A549 (cell line): ENCODE measurements around the gene CTSH. TPM values are rescaled to one million over a fixed set of nuclear protein-coding genes. Genes with fewer than 3 reads are reported as not detected.

Experiments
- ATAC-seq, 2 experiments: fragments of 200-7000 bp in 1 of 2; fragments of >200 bp in 1 of 2; cut with Nextera tagmentation in 1 of 2; cut with Tn5 transposase in 1 of 2; 3 replicates each; pipeline versions ENCODE4 v1.8.0 to v1.9.1; 2018 to 2020; ENCODE audit warnings: mild to moderate bottlenecking in 1 of 2, moderate library complexity in 1 of 2
- CTCF ChIA-PET: fragments of 300-600 bp; sonication (Branson Sonifier 250); formaldehyde crosslinking; extraction: SDS; loops from one replicate; lab custom pipeline; 2021; ENCODE audit warnings: antibody characterized with exemption, inconsistent platforms; lab: Yijun Ruan, JAX
- POLR2A ChIA-PET: fragments of 350-600 bp; formaldehyde crosslinking; extraction: SDS; loops from one replicate; lab custom pipeline; 2021; ENCODE audit warnings: antibody characterized with exemption, inconsistent platforms; lab: Yijun Ruan, JAX
- DNase-seq, 2 experiments: peaks; one replicate each; pipeline versions ENCODE4 v3.0.0 to v3.0.0-alpha.2; 2011 to 2016; ENCODE audit warnings: low read depth in 1 of 2, low spot score in 1 of 2
- FAIRE-seq: peaks from 2 replicates; lab custom pipeline; 2011; peaks lifted over from hg19 to GRCh38; lab: Jason Lieb, UNC
- H3K27ac ChIP-seq, 2 experiments: fragments of >200 bp; sonication (Bioruptor Twin); formaldehyde crosslinking; 3 replicates each; pipeline ENCODE4 v1.5.1; 2016 to 2017
- H3K4me1 ChIP-seq: fragments of >200 bp; sonication (Bioruptor Twin); formaldehyde crosslinking; 3 replicates; pipeline ENCODE4 v1.6.1; 2016
- H3K4me2 ChIP-seq: fragments of >200 bp; sonication (Bioruptor Twin); formaldehyde crosslinking; 3 replicates; pipeline ENCODE4 v1.6.1; 2016
- H3K4me3 ChIP-seq: fragments of >200 bp; sonication (Bioruptor Twin); formaldehyde crosslinking; 3 replicates; pipeline ENCODE4 v1.5.1; 2016
- H3K9me3 ChIP-seq: fragments of >200 bp; sonication (Bioruptor Twin); formaldehyde crosslinking; 3 replicates; pipeline ENCODE4 v1.6.1; 2016
- BCL3 ChIP-seq: fragments of >200 bp; sonication (Bioruptor Twin); formaldehyde crosslinking; IDR thresholded peaks from 3 replicates; pipeline ENCODE4 v1.6.1; 2016
- BHLHE40 ChIP-seq: IDR thresholded peaks from 2 replicates; pipeline ENCODE4 v1.6.1; 2012; ENCODE audit warnings: low read depth, low read length, inconsistent platforms
- CEBPB ChIP-seq, 2 experiments: fragments of >200 bp in 1 of 2; sonication (Bioruptor Twin) in 1 of 2; formaldehyde crosslinking in 1 of 2; IDR thresholded peaks; 2 replicates each; pipeline ENCODE4 v1.6.1; 2012 to 2016
- EP300 ChIP-seq, 2 experiments: fragments of >200 bp; sonication (Bioruptor Twin); formaldehyde crosslinking; IDR thresholded peaks; 2 replicates in 1 of 2; 3 replicates in 1 of 2; pipeline ENCODE4 v1.6.1; 2016 to 2017
- HMGXB4 ChIP-seq: fragments of 250-450 bp; sonication (Bioruptor Pico); IDR thresholded peaks from 2 replicates; pipeline ENCODE4 v1.5.0; 2021; ENCODE audit warnings: mild to moderate bottlenecking, moderate library complexity, borderline replicate concordance
- HOXA7 ChIP-seq: fragments of 250-450 bp; sonication (Bioruptor Pico); IDR thresholded peaks from 2 replicates; pipeline ENCODE4 v1.5.0; 2020; ENCODE audit warnings: mild to moderate bottlenecking, moderate library complexity
- HOXB13 ChIP-seq: fragments of 250-450 bp; sonication (Bioruptor Pico); IDR thresholded peaks from 2 replicates; pipeline ENCODE4 v1.5.0; 2020; ENCODE audit warnings: low read depth, mild to moderate bottlenecking, moderate library complexity
- JUNB ChIP-seq: fragments of >200 bp; sonication (Bioruptor Twin); formaldehyde crosslinking; IDR thresholded peaks from 2 replicates; pipeline ENCODE4 v1.6.1; 2016
- MAFK ChIP-seq: fragments of 450-650 bp; IDR thresholded peaks from 2 replicates; pipeline ENCODE4 v1.6.1; 2014; ENCODE audit not compliant: partially characterized antibody
- PBX3 ChIP-seq: IDR thresholded peaks from 2 replicates; pipeline ENCODE4 v1.6.1; 2012
- PHF8 ChIP-seq: fragments of 200-600 bp; sonication (generic); IDR thresholded peaks from 2 replicates; pipeline ENCODE4 v1.6.1; 2016; ENCODE audit warnings: low read depth, mild to moderate bottlenecking, antibody characterized with exemption, moderate library complexity, borderline replicate concordance
- WGBS: methylation state at CpG from one replicate; pipeline ENCODE4 v1.1.6; 2017; ENCODE audit errors: missing lambda C conversion rate; 5-methylcytosine and 5-hydroxymethylcytosine counted together
- polyA plus RNA-seq, 4 experiments: library from polyadenylated mRNA; depleted of rRNA in 3 of 4; stranded (reverse); fragments of >200 nt; fragmentation: RNase III in 1 of 4; extraction: RNeasy Plus Mini Kit Qiagen cat#74134 plus additional on column Dnase treatment in 1 of 4; gene quantifications; 2 replicates in 3 of 4; 3 replicates in 1 of 4; pipeline ENCODE4 v1.2.3, GENCODE V29; 2011 to 2017
- TF ChIP-seq, protein P1 (sequence below): IDR thresholded peaks from 2 replicates; pipeline ENCODE4 v1.6.1; 2012; ENCODE audit warnings: low read depth, borderline replicate concordance
- TF ChIP-seq, protein P2 (sequence below): fragments of 250-450 bp; sonication (Bioruptor Pico); IDR thresholded peaks from 2 replicates; pipeline ENCODE4 v1.5.0; 2020; ENCODE audit warnings: low read depth, mild to moderate bottlenecking, moderate library complexity
- TF ChIP-seq, protein P3 (sequence below): fragments of 450-650 bp; IDR thresholded peaks from 2 replicates; pipeline ENCODE4 v1.6.1; 2014; ENCODE audit warnings: antibody characterized with exemption

Gene CTSH
- polyA plus RNA-seq, 2 of the 4 experiments (the other 2 are of a cell fraction): 25.2 to 33.3 TPM

DNA sequence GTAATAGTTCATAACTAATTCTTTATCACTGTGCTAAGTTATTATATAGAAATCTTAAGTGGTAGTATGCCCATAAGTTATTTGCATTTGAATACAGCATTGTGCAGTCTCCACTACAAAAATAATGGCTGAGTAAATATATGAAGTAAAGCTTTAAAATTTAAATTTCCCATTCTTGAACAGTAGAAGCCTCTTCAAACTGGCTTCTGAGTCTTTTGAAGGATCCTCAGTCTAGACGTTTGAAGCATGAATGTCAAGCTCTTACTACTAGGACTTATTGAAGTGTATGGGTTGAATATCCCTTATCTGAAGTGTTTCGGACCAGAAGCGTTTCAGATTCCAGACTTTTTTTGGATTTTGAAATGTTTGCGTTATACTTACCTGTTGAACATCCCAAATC is 55.8 kb downstream of the CTSH start:
- Histone ChIP-seq H3K4me1 (no peaks in the 10 kb centered on the region), H3K4me2 (no peak overlapping the region), H3K4me3 (no peak overlapping the region), H3K27ac (no peak overlapping the region), H3K9me3 (no peaks in the 10 kb centered on the region)
- FAIRE-seq: no peak
- DNase-seq: no peak
- ATAC-seq: no peak
- POLR2A ChIA-PET: no interaction called here
- TF ChIP-seq, protein P1, sequence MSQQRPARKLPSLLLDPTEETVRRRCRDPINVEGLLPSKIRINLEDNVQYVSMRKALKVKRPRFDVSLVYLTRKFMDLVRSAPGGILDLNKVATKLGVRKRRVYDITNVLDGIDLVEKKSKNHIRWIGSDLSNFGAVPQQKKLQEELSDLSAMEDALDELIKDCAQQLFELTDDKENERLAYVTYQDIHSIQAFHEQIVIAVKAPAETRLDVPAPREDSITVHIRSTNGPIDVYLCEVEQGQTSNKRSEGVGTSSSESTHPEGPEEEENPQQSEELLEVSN: no peak
- TF ChIP-seq EP300 (IDR thresholded peaks at IDR 0.05) (no peak), CEBPB (IDR thresholded peaks at IDR 0.05) (no peak), BCL3 (no peak), HOXB13 (CRISPR knock-in tag) (no peak), BHLHE40 (no peak)
- WGBS: 90% methylated on average over 4 of the region's 4 CpGs
- CTCF ChIA-PET: interaction anchor here (0.7 to 3.0 kb wide), 4 partner anchors 8 to 21 kb away, joined by 3 to 10 read pairs (median 4); no protein-coding TSS in a partner anchor

- TF ChIP-seq PHF8 (no peak), HOXA7 (0 out of 2 replicates have a peak, but pooled peaks have one; percentile 28)
- TF ChIP-seq, all 56 proteins: peak for 1
- no peak overlapping the region for H3K4me3 ChIP-seq
- no peaks in the 10 kb centered on the region for H3K9me3 ChIP-seq
- H3K4me2 ChIP-seq: no peak overlapping the region
- DNase-seq (no peak), FAIRE-seq (no peak), ATAC-seq (no peak)
- H3K27ac ChIP-seq: no peak overlapping the region
- 94% methylated on average over 1 of the region's 1 CpG for WGBS
- peaks cover 50% of the 10 kb centered on the region for H3K4me1 ChIP-seq
- ChIA-PET POLR2A (interaction anchor here (1.3 to 1.5 kb wide), 2 partner anchors 8 to 12 kb away, joined by 4 to 9 read pairs; partner anchors contain the start of gene MORF4L1), CTCF (interaction anchor here (1.1 kb wide), 1 partner anchor 11 kb away, joined by 3 read pairs; no protein-coding TSS in a partner anchor)
These were observed 63.2 kb downstream of the CTSH start for GRCh38 chr15:78881681-78882080.

DNA sequence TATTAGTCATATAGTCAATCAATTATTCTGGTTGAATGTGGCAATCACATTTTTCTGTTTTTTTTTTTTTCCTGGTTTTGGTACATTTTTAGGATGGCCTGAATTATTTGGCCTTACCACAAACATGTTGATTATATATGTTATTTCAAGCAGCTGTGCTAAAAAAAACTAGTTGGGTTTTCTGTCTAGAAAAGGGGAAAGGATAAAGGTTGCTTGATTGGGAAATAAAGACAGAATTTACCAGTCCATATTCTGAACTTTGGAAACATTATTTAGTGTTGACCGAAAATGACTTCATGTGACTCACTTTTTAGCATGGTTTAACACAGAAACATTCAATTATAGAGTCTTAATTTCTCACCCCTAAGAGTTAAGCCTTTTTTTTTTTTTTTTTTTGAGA is 64.0 kb downstream of the CTSH start:
- ATAC-seq: no peak
- Histone ChIP-seq H3K4me3 (no peak overlapping the region), H3K4me1 (peaks cover 59% of the 10 kb centered on the region), H3K4me2 (no peak overlapping the region; the same call in 2 of the 3 replicates), H3K27ac (no peak overlapping the region), H3K9me3 (no peaks in the 10 kb centered on the region)
- DNase-seq: no peak
- POLR2A ChIA-PET: interaction anchor here (0.6 to 1.5 kb wide), 3 partner anchors 10 to 20 kb away, joined by 3 to 8 read pairs (median 4); no protein-coding TSS in a partner anchor
- CTCF ChIA-PET: interaction anchor here (0.9 to 1.6 kb wide), 5 partner anchors 8 to 124 kb away, joined by 3 to 4 read pairs (median 3); partner anchors contain the start of gene ADAMTS7
- 92% methylated on average over 1 of the region's 1 CpG for WGBS
- FAIRE-seq: no peak
- TF ChIP-seq HOXB13 (CRISPR knock-in tag) (no peak), MAFK (no peak), PBX3 (no peak), HMGXB4 (CRISPR knock-in tag) (no peak), JUNB (no peak)
- TF ChIP-seq, protein P2, sequence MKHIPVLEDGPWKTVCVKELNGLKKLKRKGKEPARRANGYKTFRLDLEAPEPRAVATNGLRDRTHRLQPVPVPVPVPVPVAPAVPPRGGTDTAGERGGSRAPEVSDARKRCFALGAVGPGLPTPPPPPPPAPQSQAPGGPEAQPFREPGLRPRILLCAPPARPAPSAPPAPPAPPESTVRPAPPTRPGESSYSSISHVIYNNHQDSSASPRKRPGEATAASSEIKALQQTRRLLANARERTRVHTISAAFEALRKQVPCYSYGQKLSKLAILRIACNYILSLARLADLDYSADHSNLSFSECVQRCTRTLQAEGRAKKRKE (CRISPR knock-in tag): no peak
- TF ChIP-seq, protein P3, sequence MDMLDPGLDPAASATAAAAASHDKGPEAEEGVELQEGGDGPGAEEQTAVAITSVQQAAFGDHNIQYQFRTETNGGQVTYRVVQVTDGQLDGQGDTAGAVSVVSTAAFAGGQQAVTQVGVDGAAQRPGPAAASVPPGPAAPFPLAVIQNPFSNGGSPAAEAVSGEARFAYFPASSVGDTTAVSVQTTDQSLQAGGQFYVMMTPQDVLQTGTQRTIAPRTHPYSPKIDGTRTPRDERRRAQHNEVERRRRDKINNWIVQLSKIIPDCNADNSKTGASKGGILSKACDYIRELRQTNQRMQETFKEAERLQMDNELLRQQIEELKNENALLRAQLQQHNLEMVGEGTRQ: no peak
